ENCODE data around the gene MOGAT2. TPM values are rescaled to one million over a fixed set of nuclear protein-coding genes. Genes with fewer than 3 reads are reported as not detected.

MOGAT2 gene
- total and polyA plus RNA-seq, 2 of the 13 experiments (the other 11 are each of a cell fraction or from before 2014, with no cell fraction given) = 27.2 to 27.8 TPM

DNA sequence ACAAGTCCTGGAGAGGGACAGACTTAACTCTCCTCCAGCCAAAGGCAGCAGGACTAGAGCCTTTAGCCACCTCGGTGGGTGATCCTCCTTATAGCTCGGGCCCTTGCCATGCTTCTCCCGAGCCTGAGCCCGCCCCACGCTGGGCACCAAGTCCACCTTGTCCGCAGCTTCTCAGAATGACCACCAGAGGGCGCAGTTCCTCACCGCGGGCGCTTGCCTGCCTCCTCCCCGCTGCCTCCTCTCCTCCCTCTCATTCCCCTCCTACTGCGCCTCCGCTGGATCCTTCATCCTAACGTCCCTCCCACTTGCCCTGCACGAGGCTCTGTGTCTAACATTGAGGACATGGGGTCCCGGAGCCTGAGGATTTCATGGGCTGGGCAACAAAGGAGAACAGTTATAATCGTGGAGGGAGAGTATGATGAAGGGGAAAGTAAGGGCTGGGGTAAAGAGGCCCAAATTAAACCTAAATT, 11.3 kb upstream of the MOGAT2 start (continued):
- peak; percentile 30; the same call in 1 of the 2 replicates for TF ChIP-seq ZFY (CRISPR knock-in tag; IDR thresholded peaks at IDR 0.05)
- no peak for TF ChIP-seq ZNF652 (CRISPR knock-in tag; IDR thresholded peaks at IDR 0.05; ENCODE audit: borderline replicate concordance, low read depth)
- TF ChIP-seq HIVEP1 (CRISPR knock-in tag; IDR thresholded peaks at IDR 0.05) = no peak
- TF ChIP-seq ZNF761 (CRISPR knock-in tag; conservative IDR thresholded peaks at IDR 0.05) = 0 out of 2 replicates have a peak, but pooled peaks have one; percentile 42
- TF ChIP-seq ZNF839 (CRISPR knock-in tag; IDR thresholded peaks at IDR 0.05; ENCODE audit: borderline replicate concordance) = no peak
- TF ChIP-seq, protein P1, sequence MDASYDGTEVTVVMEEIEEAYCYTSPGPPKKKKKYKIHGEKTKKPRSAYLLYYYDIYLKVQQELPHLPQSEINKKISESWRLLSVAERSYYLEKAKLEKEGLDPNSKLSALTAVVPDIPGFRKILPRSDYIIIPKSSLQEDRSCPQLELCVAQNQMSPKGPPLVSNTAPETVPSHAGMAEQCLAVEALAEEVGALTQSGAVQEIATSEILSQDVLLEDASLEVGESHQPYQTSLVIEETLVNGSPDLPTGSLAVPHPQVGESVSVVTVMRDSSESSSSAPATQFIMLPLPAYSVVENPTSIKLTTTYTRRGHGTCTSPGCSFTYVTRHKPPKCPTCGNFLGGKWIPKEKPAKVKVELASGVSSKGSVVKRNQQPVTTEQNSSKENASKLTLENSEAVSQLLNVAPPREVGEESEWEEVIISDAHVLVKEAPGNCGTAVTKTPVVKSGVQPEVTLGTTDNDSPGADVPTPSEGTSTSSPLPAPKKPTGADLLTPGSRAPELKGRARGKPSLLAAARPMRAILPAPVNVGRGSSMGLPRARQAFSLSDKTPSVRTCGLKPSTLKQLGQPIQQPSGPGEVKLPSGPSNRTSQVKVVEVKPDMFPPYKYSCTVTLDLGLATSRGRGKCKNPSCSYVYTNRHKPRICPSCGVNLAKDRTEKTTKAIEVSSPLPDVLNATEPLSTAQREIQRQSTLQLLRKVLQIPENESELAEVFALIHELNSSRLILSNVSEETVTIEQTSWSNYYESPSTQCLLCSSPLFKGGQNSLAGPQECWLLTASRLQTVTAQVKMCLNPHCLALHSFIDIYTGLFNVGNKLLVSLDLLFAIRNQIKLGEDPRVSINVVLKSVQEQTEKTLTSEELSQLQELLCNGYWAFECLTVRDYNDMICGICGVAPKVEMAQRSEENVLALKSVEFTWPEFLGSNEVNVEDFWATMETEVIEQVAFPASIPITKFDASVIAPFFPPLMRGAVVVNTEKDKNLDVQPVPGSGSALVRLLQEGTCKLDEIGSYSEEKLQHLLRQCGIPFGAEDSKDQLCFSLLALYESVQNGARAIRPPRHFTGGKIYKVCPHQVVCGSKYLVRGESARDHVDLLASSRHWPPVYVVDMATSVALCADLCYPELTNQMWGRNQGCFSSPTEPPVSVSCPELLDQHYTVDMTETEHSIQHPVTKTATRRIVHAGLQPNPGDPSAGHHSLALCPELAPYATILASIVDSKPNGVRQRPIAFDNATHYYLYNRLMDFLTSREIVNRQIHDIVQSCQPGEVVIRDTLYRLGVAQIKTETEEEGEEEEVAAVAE (CRISPR knock-in tag; IDR thresholded peaks at IDR 0.05; ENCODE audit: borderline replicate concordance) = no peak
- TF ChIP-seq ELF4 (CRISPR knock-in tag; IDR thresholded peaks at IDR 0.05; ENCODE audit: borderline replicate concordance) = no peak
- TF ChIP-seq HOXA3 (CRISPR knock-in tag; IDR thresholded peaks at IDR 0.05) = peak; percentile 58; the same call in 1 of the 2 replicates
- peak; percentile 84 for TF ChIP-seq ZNF263 (CRISPR knock-in tag; IDR thresholded peaks at IDR 0.05)
- TF ChIP-seq CENPBD1 (CRISPR knock-in tag; IDR thresholded peaks at IDR 0.05; ENCODE audit: borderline replicate concordance, low read depth) = no peak
- no peak for TF ChIP-seq ZNF333 (CRISPR knock-in tag; IDR thresholded peaks at IDR 0.05; ENCODE audit: borderline replicate concordance)
- TF ChIP-seq ZNF317 (CRISPR knock-in tag; IDR thresholded peaks at IDR 0.05) = no peak
- TF ChIP-seq ONECUT2 (CRISPR knock-in tag; IDR thresholded peaks at IDR 0.05) = no peak
- TF ChIP-seq TAF1 (CRISPR knock-in tag; IDR thresholded peaks at IDR 0.05) = no peak
- no peak for TF ChIP-seq TMF1 (CRISPR knock-in tag; IDR thresholded peaks at IDR 0.05; ENCODE audit: low read depth)
- TF ChIP-seq HOXA9 (CRISPR knock-in tag; IDR thresholded peaks at IDR 0.05; ENCODE audit: borderline replicate concordance) = no peak
- peak; percentile 71; the same call in 1 of the 2 replicates for TF ChIP-seq MYC (CRISPR knock-in tag; IDR thresholded peaks at IDR 0.05; ENCODE audit: borderline replicate concordance)
- no peak for TF ChIP-seq SIN3A (IDR thresholded peaks at IDR 0.05; ENCODE audit: borderline replicate concordance, low read depth, low read length)
- TF ChIP-seq ZNF580 (CRISPR knock-in tag; IDR thresholded peaks at IDR 0.05; ENCODE audit: borderline replicate concordance, low read depth) = peak; percentile 83; the same call in 1 of the 2 replicates
- TF ChIP-seq ZNF562 (CRISPR knock-in tag; IDR thresholded peaks at IDR 0.05; ENCODE audit: borderline replicate concordance) = no peak
- peak; percentile 40; the same call in 1 of the 2 replicates for TF ChIP-seq GABPB1 (CRISPR knock-in tag; IDR thresholded peaks at IDR 0.05)
- TF ChIP-seq CBX2 (IDR thresholded peaks at IDR 0.05; ENCODE audit: low read depth, low read length) = no peak
- no peak for TF ChIP-seq CBX2 (CRISPR knock-in tag; IDR thresholded peaks at IDR 0.05; ENCODE audit: low read depth)
- peak; percentile 43; the same call in 1 of the 2 replicates for TF ChIP-seq ZNF292 (CRISPR knock-in tag; IDR thresholded peaks at IDR 0.05; ENCODE audit: borderline replicate concordance, low read depth)
- no peak for TF ChIP-seq DR1 (CRISPR knock-in tag; IDR thresholded peaks at IDR 0.05)
- no peak for TF ChIP-seq ZFAT (CRISPR knock-in tag; conservative IDR thresholded peaks at IDR 0.05)
- TF ChIP-seq JUN (CRISPR knock-in tag; IDR thresholded peaks at IDR 0.05) = no peak
- TF ChIP-seq ZFP36L1 (CRISPR knock-in tag; IDR thresholded peaks at IDR 0.05) = no peak
- no peak for TF ChIP-seq ZIK1 (CRISPR knock-in tag; IDR thresholded peaks at IDR 0.05; ENCODE audit: borderline replicate concordance, low read depth)
